Neutrophil (primary cell): ENCODE measurements around the gene NUDT1.

Source experiments
- H3K27ac ChIP-seq: fragments of 200-600 bp; sonication (generic); 2 replicates; pipeline ENCODE4 v1.5.1; 2016; ENCODE audit warnings: mild to moderate bottlenecking, moderate library complexity
- H3K27me3 ChIP-seq: fragments of 200-600 bp; sonication (generic); 2 replicates; pipeline ENCODE4 v1.6.0; 2016; ENCODE audit warnings: mild to moderate bottlenecking
- H3K36me3 ChIP-seq: fragments of 200-600 bp; sonication (generic); 2 replicates; pipeline ENCODE4 v1.5.1; 2017
- H3K4me1 ChIP-seq, 2 experiments: fragments of 200-600 bp in 1 of 2; sonication (generic) in 1 of 2; 1 replicate in 1 of 2; 2 replicates in 1 of 2; pipeline versions ENCODE4 v1.5.1 to v1.6.1; 2013 to 2016; ENCODE audit warnings: low read depth in 1 of 2, low read length in 1 of 2, mild to moderate bottlenecking in 1 of 2, moderate library complexity in 1 of 2; ENCODE audit not compliant: control insufficient read depth in 1 of 2, insufficient read depth in 1 of 2
- H3K4me3 ChIP-seq, 2 experiments: fragments of 200-600 bp in 1 of 2; sonication (generic) in 1 of 2; 1 replicate in 1 of 2; 2 replicates in 1 of 2; pipeline ENCODE4 v1.5.1; 2013 to 2016; ENCODE audit warnings: low read depth in 1 of 2, low read length in 1 of 2, mild to moderate bottlenecking in 1 of 2, moderate library complexity in 1 of 2
- H3K9me3 ChIP-seq: fragments of 200-600 bp; sonication (generic); 2 replicates; pipeline ENCODE4 v1.5.1; 2016
- TF ChIP-seq, protein P1 (sequence below): fragments of 200-600 bp; sonication (generic); IDR thresholded peaks from 2 replicates; pipeline ENCODE4 v1.5.1; 2016; ENCODE audit warnings: antibody characterized with exemption

The NUDT1 gene

DNA sequence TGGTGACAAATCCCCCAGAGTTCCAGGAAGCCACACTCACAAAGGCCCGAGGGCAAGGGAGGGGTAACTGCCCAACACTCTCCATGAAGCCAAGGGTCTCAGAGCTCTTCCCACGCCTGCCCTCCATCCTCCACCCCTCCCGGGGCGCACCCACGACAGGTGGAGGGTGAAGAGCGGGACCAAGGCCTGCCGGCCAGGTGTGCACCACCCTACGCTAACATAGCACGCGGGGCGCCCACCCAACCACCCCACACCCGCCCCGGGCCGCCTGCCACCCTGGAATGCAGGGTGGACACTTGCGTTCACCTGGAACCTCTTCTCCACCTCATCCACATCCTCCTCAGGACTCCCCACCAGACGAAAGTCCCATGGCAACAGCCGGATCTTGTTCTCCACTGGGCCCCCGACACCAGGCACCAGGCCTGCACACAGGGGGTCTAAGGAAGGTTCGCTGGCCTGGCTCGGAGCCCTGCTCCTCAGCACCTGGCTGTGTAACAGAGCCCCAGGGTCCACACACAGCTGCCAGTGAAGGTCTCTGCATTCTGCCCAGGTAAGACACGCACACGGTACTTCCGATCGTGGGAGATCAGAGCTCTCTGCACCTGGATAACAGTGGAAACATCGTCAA lies 42.0 kb upstream of the NUDT1 start:
- peaks cover 66% of the 10 kb centered on the region for H3K36me3 ChIP-seq
- H3K4me3 ChIP-seq, result no peak overlapping the region
- H3K27me3 ChIP-seq, result no peaks in the 10 kb centered on the region
- no peaks in the 10 kb centered on the region for H3K4me1 ChIP-seq
- H3K9me3 ChIP-seq, result no peaks in the 10 kb centered on the region
- TF ChIP-seq, protein P1, sequence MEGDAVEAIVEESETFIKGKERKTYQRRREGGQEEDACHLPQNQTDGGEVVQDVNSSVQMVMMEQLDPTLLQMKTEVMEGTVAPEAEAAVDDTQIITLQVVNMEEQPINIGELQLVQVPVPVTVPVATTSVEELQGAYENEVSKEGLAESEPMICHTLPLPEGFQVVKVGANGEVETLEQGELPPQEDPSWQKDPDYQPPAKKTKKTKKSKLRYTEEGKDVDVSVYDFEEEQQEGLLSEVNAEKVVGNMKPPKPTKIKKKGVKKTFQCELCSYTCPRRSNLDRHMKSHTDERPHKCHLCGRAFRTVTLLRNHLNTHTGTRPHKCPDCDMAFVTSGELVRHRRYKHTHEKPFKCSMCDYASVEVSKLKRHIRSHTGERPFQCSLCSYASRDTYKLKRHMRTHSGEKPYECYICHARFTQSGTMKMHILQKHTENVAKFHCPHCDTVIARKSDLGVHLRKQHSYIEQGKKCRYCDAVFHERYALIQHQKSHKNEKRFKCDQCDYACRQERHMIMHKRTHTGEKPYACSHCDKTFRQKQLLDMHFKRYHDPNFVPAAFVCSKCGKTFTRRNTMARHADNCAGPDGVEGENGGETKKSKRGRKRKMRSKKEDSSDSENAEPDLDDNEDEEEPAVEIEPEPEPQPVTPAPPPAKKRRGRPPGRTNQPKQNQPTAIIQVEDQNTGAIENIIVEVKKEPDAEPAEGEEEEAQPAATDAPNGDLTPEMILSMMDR, result no peak
- no peak overlapping the region for H3K27ac ChIP-seq

DNA sequence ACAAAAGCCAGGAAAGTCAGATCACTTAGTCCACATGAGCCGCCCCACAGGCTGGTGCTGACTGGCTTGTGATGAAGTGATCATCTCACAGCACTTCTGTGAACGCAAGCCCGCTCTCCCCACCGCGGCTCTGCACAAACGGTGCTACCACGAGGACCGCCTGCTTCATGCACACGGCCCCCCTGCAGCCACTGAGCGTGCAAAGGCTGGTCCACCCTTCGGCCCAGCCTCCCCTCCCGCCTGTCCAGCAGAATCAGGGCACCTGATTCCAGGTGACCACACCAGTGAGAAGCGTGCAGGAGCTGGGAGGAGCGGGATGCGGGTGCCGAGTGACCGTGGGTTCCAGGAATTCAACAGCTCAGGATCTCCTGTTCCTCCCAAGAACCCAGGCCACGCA lies 41.4 kb upstream of the NUDT1 start:
- Histone ChIP-seq H3K36me3 (peaks cover 69% of the 10 kb centered on the region), H3K27ac (no peak overlapping the region), H3K9me3 (no peaks in the 10 kb centered on the region), H3K4me3 (no peak overlapping the region), H3K4me1 (no peaks in the 10 kb centered on the region), H3K27me3 (no peaks in the 10 kb centered on the region)
- TF ChIP-seq, protein P1, result no peak

DNA sequence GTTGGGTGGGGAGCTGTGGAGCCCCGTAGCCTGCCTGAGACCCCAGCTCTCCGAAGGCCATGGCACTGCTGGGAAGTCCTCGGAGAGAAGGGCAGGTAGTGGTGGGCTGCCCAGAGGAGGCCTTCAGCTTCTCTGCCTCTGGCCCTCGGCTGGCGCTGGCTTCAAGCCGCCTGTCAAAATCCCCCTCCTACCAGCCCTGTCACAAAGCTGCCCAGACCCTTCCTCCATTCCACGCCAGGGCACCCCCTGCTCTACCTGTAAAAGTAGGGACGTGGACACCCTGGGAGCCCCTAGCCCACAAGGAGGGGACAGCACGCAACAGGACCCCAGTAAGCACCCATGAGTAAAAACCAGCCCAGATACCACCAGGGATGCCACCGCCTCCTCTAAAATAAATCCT lies 40.9 kb upstream of the NUDT1 start:
- Histone ChIP-seq H3K27ac (no peak overlapping the region), H3K4me1 (no peaks in the 10 kb centered on the region)
- TF ChIP-seq, protein P1, result no peak

DNA sequence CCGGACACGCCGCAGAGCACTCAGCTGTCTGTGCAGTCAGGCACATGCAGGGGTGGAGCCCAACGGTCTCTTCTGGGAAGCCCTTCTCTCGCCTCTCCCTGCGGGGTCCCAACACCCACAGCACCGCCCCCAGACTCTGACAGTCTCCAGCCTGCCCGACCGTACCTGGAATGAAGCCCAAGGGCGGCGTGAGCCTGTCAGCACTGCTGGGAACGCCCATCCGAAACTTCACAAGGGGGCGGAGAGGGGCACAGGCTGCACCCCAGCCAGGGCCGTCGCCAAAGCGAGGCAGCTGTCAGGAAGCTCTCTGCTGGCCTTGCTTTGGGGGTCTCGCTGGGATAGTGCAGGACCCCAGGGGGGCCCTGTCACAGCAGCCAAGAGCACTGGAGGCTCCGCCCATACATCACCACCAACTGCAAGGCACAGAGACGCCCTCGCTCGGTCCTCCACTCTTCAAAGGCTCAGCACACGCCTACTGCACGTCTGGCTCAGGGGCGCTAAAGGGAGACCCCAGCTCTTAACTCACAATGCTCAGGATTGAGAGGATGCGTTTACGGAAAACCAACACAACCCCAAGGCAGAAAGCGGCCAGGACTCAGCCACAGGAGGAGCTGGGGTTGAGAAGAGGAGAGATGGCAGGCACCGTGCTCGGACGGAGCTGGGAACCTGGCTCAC lies 40.2 kb upstream of the NUDT1 start:
- Histone ChIP-seq H3K36me3 (peaks cover 63% of the 10 kb centered on the region), H3K27ac (no peak overlapping the region)

More for the DNA sequence above, 40.9 kb upstream of the NUDT1 start:
- Histone ChIP-seq H3K36me3 (peaks cover 67% of the 10 kb centered on the region), H3K9me3 (no peaks in the 10 kb centered on the region), H3K4me3 (no peak overlapping the region), H3K27me3 (no peaks in the 10 kb centered on the region)

DNA sequence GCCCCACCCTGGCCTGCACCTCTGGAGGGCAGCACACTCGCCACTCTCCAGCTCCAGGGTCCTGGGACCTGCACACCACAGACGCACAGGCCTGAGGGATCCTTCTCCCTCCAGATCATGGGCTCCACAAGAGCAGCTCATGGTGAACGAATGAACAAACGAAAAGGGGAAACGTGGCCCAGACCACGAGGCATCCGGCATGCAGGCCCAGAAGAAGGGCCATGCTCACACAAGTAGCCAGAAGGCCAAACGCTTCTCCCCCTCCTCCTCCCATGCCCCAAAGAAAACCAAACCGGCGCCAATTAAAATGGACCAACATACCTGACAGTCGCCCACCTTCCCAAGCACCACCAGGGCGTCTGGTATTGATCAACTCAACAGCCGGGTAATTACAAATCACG lies 39.7 kb upstream of the NUDT1 start:
- Histone ChIP-seq H3K27me3 (no peaks in the 10 kb centered on the region), H3K36me3 (peaks cover 63% of the 10 kb centered on the region), H3K27ac (no peak overlapping the region), H3K4me3 (no peak overlapping the region), H3K9me3 (no peaks in the 10 kb centered on the region), H3K4me1 (no peaks in the 10 kb centered on the region)
- TF ChIP-seq, protein P1, result no peak

More for the DNA sequence above, 40.2 kb upstream of the NUDT1 start:
- Histone ChIP-seq H3K4me1 (no peaks in the 10 kb centered on the region), H3K9me3 (no peaks in the 10 kb centered on the region), H3K27me3 (no peaks in the 10 kb centered on the region), H3K4me3 (no peak overlapping the region)
- TF ChIP-seq, protein P1, result no peak
